HG03060 (cell line): Measurements from ENCODE around the gene RNFT2.
"Not testable (repeated sequence)": the region's sequence is repeated elsewhere in the genome, so short reads cannot be mapped to it uniquely, and the experiment has no call there.

ENCODE experiments used
- ATAC-seq: cut with Tn5 transposase; IDR thresholded peaks from one replicate; pipeline ENCODE4 v1.9.1; 2021; ENCODE audit warnings: low read depth, moderate number of reproducible peaks; ENCODE audit not compliant: unreplicated experiment

The RNFT2 gene

GRCh38 chr12:116736962-116737773 lies 947 bp upstream of the RNFT2 start:
- ATAC-seq: no peak

GRCh38 chr12:116739381-116739887 lies 1.3 kb downstream of the RNFT2 start:
- no peak for ATAC-seq

GRCh38 chr12:116742787-116743186 lies 4.7 kb downstream of the RNFT2 start:
- not testable (repeated sequence) for ATAC-seq

- ATAC-seq: no peak
Measured at GRCh38 chr12:116744766-116745165, 6.7 kb downstream of the RNFT2 start.

GRCh38 chr12:116745554-116745953 lies 7.4 kb downstream of the RNFT2 start:
- ATAC-seq: no peak

- no peak for ATAC-seq
Measured at GRCh38 chr12:116749884-116750283, 11.8 kb downstream of the RNFT2 start.

GRCh38 chr12:116750298-116750697 lies 12.2 kb downstream of the RNFT2 start:
- ATAC-seq: no peak

GRCh38 chr12:116754097-116754496 lies 16.0 kb downstream of the RNFT2 start:
- ATAC-seq: not testable (repeated sequence)

- not testable (repeated sequence) for ATAC-seq
Measured at GRCh38 chr12:116754783-116755182, 16.7 kb downstream of the RNFT2 start.

GRCh38 chr12:116759783-116760621 lies 21.9 kb downstream of the RNFT2 start:
- ATAC-seq: no peak

GRCh38 chr12:116760622-116761020 lies 22.5 kb downstream of the RNFT2 start:
- ATAC-seq: no peak

- no peak for ATAC-seq
Measured at GRCh38 chr12:116761499-116761898, 23.4 kb downstream of the RNFT2 start.

GRCh38 chr12:116765271-116765670 lies 27.2 kb downstream of the RNFT2 start:
- no peak for ATAC-seq

GRCh38 chr12:116766285-116766684 lies 28.2 kb downstream of the RNFT2 start:
- ATAC-seq: no peak

GRCh38 chr12:116766746-116767145 lies 28.6 kb downstream of the RNFT2 start:
- no peak for ATAC-seq

GRCh38 chr12:116771651-116772050 lies 33.5 kb downstream of the RNFT2 start:
- no peak for ATAC-seq

- no peak for ATAC-seq
Measured at GRCh38 chr12:116773276-116773731, 35.2 kb downstream of the RNFT2 start.

- no peak for ATAC-seq
Measured at GRCh38 chr12:116774020-116774419, 35.9 kb downstream of the RNFT2 start.

GRCh38 chr12:116777245-116777644 lies 39.1 kb downstream of the RNFT2 start:
- no peak for ATAC-seq

GRCh38 chr12:116779597-116779996 lies 41.5 kb downstream of the RNFT2 start:
- no peak for ATAC-seq

- ATAC-seq: no peak
Measured at GRCh38 chr12:116780942-116781341, 42.8 kb downstream of the RNFT2 start.
